Fibroblast of skin of right quadriceps (primary cell): ENCODE data around the gene ORMDL2.
"Not testable (repeated sequence)": the region's sequence is repeated elsewhere in the genome, so short reads cannot be mapped to it uniquely, and the experiment has no call there.

Experiments
- DNase-seq: peaks from one replicate; pipeline ENCODE4 v3.0.0-alpha.2; 2013

Gene ORMDL2

GRCh38 chr12:55829967-55830600, 12.2 kb downstream of the ORMDL2 start:
- no peak for DNase-seq

GRCh38 chr12:55830601-55831446, 13.0 kb downstream of the ORMDL2 start:
- peak; percentile 68 for DNase-seq

GRCh38 chr12:55831447-55831815, 13.6 kb downstream of the ORMDL2 start:
- DNase-seq = peak; percentile 8

GRCh38 chr12:55833056-55833455, 15.2 kb downstream of the ORMDL2 start:
- no peak for DNase-seq

- not testable (repeated sequence) for DNase-seq
Measured at GRCh38 chr12:55834400-55834799, 16.6 kb downstream of the ORMDL2 start.

GRCh38 chr12:55838361-55838760, 20.5 kb downstream of the ORMDL2 start:
- DNase-seq = no peak

GRCh38 chr12:55839345-55840140, 21.7 kb downstream of the ORMDL2 start:
- DNase-seq = no peak

- DNase-seq = no peak
Measured at GRCh38 chr12:55840581-55841351, 22.9 kb downstream of the ORMDL2 start.

- DNase-seq = peak; percentile 82
Measured at GRCh38 chr12:55842681-55843429, 25.0 kb downstream of the ORMDL2 start, which contains the start of gene MMP19. Gene MMP19 (minus strand): TSS chr12:55842936. CDS start chr12:55842830, 106 bp downstream.

- no peak for DNase-seq
Measured at GRCh38 chr12:55843431-55843830, 25.6 kb downstream of the ORMDL2 start.

- DNase-seq = no peak
Measured at GRCh38 chr12:55844961-55845360, 27.1 kb downstream of the ORMDL2 start.

- no peak for DNase-seq
Measured at GRCh38 chr12:55845361-55845760, 27.5 kb downstream of the ORMDL2 start.

GRCh38 chr12:55845785-55846496, 28.1 kb downstream of the ORMDL2 start:
- no peak for DNase-seq

GRCh38 chr12:55847033-55847432, 29.2 kb downstream of the ORMDL2 start:
- peak; percentile 88 for DNase-seq

- peak; percentile 100 for DNase-seq
Measured at GRCh38 chr12:55847603-55848291, 29.9 kb downstream of the ORMDL2 start.

GRCh38 chr12:55849616-55850343, 31.9 kb downstream of the ORMDL2 start:
- no peak for DNase-seq

GRCh38 chr12:55850401-55850800, 32.6 kb downstream of the ORMDL2 start:
- no peak for DNase-seq

- DNase-seq = peak; percentile 31
Measured at GRCh38 chr12:55850893-55851292, 33.1 kb downstream of the ORMDL2 start.

GRCh38 chr12:55852740-55853139, 34.9 kb downstream of the ORMDL2 start:
- DNase-seq = no peak

GRCh38 chr12:55861396-55861795, 43.6 kb downstream of the ORMDL2 start:
- no peak for DNase-seq
